HG02763 (cell line): Measurements from ENCODE around the gene CMKLR1.

ENCODE experiments used
- ATAC-seq: cut with Tn5 transposase; IDR thresholded peaks from one replicate; pipeline ENCODE4 v1.9.1; 2021; ENCODE audit warnings: mild to moderate bottlenecking, moderate library complexity; ENCODE audit not compliant: unreplicated experiment

The CMKLR1 gene

GRCh38 chr12:108302016-108302402 is 37.1 kb downstream of the CMKLR1 start:
- no peak for ATAC-seq

- no peak for ATAC-seq
Observed at GRCh38 chr12:108301346-108301745, 37.8 kb downstream of the CMKLR1 start.

DNA sequence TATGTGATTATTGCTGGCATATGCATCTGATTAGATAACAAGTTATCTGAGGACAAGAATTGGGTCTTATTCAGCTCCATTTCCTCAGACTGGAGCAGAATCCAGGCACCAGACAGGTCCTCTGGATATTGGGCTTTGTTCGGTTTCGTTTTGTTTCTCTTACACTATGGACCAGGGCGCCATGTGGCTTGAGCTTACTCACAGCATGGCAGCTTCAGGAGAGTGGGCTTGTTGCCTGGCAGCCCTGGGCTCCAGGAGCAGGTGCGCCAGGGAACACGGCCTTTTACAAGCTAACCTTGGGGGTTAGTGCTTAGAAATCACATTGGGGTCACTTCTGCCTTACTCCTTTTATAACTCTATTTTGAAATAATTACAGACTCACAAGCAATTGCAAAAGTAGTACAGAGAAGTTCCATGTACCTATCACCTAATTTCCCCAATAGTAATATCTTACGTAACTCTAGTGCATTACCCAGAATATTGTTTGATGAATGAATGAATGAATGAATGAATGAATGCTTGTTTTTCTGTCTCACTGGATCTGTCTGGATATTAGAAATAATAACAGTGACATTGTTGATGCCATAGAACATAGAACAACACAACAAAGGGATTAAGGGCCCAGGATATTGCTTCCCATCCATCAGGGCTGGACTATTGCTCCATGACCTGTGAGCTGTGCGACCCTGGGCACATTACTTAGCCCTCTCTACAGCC is 39.0 kb downstream of the CMKLR1 start:
- ATAC-seq = no peak

DNA sequence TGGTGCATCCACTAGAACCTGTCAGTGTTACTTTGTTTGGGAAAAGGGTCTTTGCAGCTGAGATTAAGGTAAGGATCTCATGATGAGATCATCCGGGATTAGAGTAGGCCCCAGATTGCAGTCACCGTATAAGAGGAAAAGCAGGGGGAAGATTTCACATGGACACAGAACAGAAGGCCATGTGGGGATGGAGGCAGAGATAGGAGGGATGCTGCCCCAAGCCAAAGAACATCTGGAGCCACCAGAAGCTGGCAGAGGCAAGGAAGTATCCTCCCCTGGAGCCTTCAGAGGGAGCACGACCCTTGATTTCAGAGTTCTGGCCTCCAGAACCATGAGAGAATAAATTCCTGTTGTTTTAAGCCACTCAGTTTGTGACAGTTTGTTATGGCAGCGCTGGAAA is 39.6 kb downstream of the CMKLR1 start:
- no peak for ATAC-seq

DNA sequence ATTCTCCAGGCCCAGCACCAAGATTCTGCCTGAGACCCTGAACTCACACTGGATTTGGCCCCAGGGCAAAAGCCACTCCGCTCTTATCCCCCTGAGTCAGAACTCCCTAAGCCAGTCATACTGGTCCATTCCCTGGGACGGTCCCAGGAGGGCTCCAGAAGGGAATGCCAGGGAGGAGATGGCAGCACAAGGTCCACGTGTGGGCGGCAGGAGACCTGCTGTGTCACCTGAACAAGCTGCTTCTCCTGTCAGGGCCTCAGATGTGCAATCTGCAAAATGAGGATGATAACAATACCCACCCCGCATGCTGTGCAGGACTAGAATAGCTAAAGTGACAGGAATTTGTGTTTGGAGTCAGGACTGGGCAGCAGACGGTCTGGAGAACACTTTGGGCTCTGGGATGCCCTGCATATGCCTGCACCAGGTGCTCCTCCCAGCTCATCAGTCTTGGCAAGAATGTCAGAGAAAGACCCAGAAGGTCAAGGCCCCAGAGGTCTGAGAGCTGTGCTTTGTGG is 40.3 kb downstream of the CMKLR1 start:
- no peak for ATAC-seq

DNA sequence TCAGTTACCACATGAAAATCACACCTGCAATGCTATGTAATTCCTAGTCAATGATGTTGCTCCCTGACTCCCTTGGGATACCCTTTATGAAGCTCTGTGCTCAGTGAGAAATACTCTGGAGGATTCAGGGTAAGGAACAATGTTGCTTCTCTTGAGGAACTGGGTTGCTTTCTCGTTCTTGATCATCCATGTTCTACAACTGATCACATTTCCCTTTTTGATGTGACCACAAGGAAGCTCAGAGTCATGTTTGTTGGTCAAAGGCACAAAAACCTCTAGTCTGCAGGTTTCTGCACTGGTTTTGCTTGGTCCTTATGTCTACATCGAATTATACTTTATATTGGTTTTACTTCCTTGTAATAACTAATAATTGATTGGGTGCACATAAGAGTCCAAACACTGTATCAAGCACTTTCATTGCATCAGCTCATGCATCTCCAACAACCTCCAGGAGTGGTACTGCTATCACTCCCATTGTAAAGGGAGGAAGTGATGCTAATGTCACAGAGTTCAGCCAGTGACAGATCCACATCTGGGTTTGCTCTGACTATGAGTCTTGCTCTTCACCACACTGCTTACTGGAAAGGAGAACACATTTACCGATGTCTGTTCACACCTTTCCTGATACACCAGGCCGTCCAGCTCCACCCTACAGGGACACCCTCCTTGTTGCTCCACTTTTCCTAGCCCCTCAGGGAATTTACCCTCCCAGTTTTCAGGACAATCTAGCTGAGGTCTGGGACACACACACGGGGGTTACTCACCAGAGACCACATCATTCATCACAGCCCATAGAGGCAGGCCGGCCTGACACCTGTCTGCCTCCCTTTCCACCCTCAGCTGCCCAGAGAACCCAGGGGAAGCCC is 41.0 kb downstream of the CMKLR1 start:
- ATAC-seq = no peak

GRCh38 chr12:108297424-108297823 is 41.7 kb downstream of the CMKLR1 start:
- ATAC-seq = no peak

DNA sequence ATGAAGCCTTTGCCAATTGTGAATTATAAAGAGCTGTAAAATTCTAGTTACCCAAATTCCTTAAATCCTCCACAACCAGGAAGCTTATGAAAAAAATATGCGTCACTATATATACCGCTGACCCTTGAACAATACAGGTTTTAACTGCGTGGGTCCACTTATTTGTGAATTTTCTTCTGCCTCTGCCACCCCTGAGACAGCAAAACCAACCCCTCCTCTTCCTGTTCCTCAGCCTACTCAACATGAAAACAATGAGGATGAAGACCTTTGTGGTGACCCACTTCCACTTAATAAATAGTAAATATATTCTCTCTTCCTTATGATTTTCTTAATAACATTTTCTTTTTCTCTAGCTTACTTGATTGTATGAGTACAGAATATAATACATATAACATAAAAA is 42.2 kb downstream of the CMKLR1 start:
- ATAC-seq = no peak

- ATAC-seq = no peak
Observed at GRCh38 chr12:108295641-108296040, 43.5 kb downstream of the CMKLR1 start.

GRCh38 chr12:108289350-108290161 is 49.6 kb downstream of the CMKLR1 start:
- ATAC-seq = no peak

- ATAC-seq = no peak
Observed at GRCh38 chr12:108287227-108287626, 51.9 kb downstream of the CMKLR1 start.

- no peak for ATAC-seq
Observed at GRCh38 chr12:108285016-108285415, 54.1 kb downstream of the CMKLR1 start.

- ATAC-seq = no peak
Observed at GRCh38 chr12:108284163-108284562, 54.9 kb downstream of the CMKLR1 start.

GRCh38 chr12:108282676-108283075 is 56.4 kb downstream of the CMKLR1 start:
- no peak for ATAC-seq

DNA sequence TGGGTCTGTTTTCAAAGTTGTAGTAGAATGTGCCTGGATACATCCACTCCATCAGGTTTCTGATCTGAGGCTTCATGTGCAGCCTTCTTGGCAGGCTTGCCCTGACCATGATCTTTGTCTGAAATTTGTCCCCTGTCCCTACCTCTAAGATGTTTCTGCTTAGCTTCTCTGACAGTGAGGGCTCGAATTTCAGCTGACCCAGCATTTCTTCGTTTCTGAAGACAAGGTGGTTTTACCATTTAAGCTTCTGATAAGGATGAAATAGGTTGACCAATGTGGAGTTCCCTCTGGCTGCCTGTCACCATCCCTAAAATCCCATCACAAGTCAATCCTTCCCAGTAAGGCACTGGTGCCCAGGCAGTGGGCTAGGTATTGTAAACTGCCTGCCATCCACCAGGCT is 57.0 kb downstream of the CMKLR1 start:
- ATAC-seq = no peak

GRCh38 chr12:108277613-108278012 is 61.5 kb downstream of the CMKLR1 start:
- no peak for ATAC-seq

GRCh38 chr12:108273217-108273616 is 65.9 kb downstream of the CMKLR1 start:
- no peak for ATAC-seq

GRCh38 chr12:108271951-108272872 is 66.9 kb downstream of the CMKLR1 start:
- ATAC-seq = no peak

DNA sequence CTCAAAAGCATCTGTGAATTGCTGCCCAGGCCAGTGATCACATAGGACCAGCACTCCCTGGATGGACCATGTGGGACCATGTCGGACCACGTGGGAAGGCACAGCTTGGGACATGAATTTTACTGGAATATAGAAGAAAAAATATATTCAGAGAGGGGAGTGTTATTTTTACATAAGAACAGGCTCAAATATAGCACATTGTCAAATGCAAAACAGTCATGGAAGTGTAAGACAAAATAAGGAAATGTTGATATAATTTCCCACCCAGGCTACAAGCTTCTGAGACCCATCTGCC is 68.3 kb downstream of the CMKLR1 start:
- no peak for ATAC-seq
